Keratinocyte (primary cell): ENCODE measurements around the gene ELK3.

Experiments used
- CTCF ChIP-seq, 3 experiments: IDR thresholded peaks in 1 of 3; conservative IDR thresholded peaks in 1 of 3; optimal IDR thresholded peaks in 1 of 3; 2 replicates in 2 of 3; 3 replicates in 1 of 3; pipeline versions ENCODE3 to v1.5.1; 2011; ENCODE audit warnings: low read length in 3 of 3, mild to moderate bottlenecking in 3 of 3, moderate library complexity in 2 of 3, control low read depth in 1 of 3, inconsistent platforms in 1 of 3; ENCODE audit not compliant: insufficient read depth in 2 of 3; ENCODE audit errors: extremely low read depth in 1 of 3
- EZH2 ChIP-seq: IDR thresholded peaks from one replicate; pipeline ENCODE4 v1.6.1; 2012; ENCODE audit warnings: inconsistent platforms, mild to moderate bottlenecking, low read length, moderate library complexity

GRCh38 chr12:96244826-96245225 is 50.7 kb downstream of the ELK3 start:
- TF ChIP-seq CTCF (optimal IDR thresholded peaks at IDR 0.05 in 1 of 3, IDR thresholded peaks at IDR 0.05 in 1 of 3, conservative IDR thresholded peaks at IDR 0.05 in 1 of 3; ENCODE audit: extremely low read depth in 1 of 3, insufficient read depth in 2 of 3, low read length in 3 of 3) (no peak), EZH2 (no peak)
